ENCODE results near the gene MRPL19.
"Not testable (repeated sequence)": the region's sequence is repeated elsewhere in the genome, so short reads cannot be mapped to it uniquely, and the experiment has no call there.

The MRPL19 gene

DNA sequence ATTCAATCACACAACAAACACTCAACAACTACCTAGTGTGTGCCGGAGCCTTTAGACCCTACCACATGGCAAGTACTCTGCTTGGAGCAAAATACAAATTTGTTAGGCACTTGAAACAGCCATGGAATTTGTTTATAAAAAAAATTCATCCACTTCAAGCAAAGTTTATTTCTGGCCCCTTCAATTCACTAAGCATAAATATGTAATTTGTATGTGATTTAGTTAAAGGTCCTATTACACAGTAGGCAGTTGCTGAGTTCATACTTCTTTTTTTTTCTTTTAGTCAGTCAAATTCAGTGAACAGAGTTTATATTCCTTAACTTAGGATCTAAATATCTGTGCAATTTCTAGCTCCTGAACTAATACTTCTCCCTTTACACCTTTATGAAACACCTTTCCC is 41.6 kb downstream of the MRPL19 start:
- peaks cover 16% of the 10 kb centered on the region for H3K36me3 ChIP-seq (ENCODE audit: control insufficient read depth, insufficient read depth, low read length)
- DNase-seq: no peak

DNA sequence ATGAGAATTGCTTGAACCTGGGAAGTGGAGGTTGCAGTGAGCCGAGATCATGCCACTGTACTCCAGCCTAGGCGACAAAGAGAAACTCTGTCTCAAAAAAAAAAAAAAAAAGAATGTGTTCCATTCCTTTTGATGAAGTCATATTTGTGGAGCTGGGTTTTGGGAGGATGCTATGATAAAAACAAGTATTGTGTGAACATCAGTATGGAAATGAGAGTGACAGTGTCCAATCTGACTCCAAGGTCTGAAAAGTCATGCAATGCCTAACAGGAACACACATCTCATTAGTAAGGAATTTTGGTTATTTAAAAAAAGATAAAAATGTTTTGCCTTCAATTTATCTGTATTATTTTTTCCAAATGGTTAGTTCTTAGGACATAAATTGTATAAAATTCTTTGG is 52.3 kb downstream of the MRPL19 start:
- no peak overlapping the region for H3K4me3 ChIP-seq (ENCODE audit: insufficient read depth, low read depth, low read length, poor library complexity, severe bottlenecking)
- no peaks in the 10 kb centered on the region for H3K9me3 ChIP-seq (ENCODE audit: control insufficient read depth, low read length)
- peaks cover 39% of the 10 kb centered on the region for H3K36me3 ChIP-seq (ENCODE audit: control insufficient read depth, insufficient read depth, low read length)
- no peaks in the 10 kb centered on the region for H3K27me3 ChIP-seq (replicated peaks; ENCODE audit: control insufficient read depth, insufficient read depth, low read length, poor library complexity, severe bottlenecking)
- no peak overlapping the region for H3K27ac ChIP-seq (ENCODE audit: insufficient read depth, low read length, poor library complexity, severe bottlenecking)
- no peaks in the 10 kb centered on the region for H3K4me1 ChIP-seq (ENCODE audit: control insufficient read depth, insufficient read depth, low read length, poor library complexity, severe bottlenecking)
- no peak for DNase-seq

More for the DNA sequence above, 41.6 kb downstream of the MRPL19 start:
- no peaks in the 10 kb centered on the region for H3K27me3 ChIP-seq (replicated peaks; ENCODE audit: control insufficient read depth, insufficient read depth, low read length, poor library complexity, severe bottlenecking)
- H3K4me3 ChIP-seq (ENCODE audit: insufficient read depth, low read depth, low read length, poor library complexity, severe bottlenecking): no peak overlapping the region
- no peaks in the 10 kb centered on the region for H3K4me1 ChIP-seq (ENCODE audit: control insufficient read depth, insufficient read depth, low read length, poor library complexity, severe bottlenecking)
- H3K9me3 ChIP-seq (ENCODE audit: control insufficient read depth, low read length): no peaks in the 10 kb centered on the region
- H3K27ac ChIP-seq (ENCODE audit: insufficient read depth, low read length, poor library complexity, severe bottlenecking): no peak overlapping the region

DNA sequence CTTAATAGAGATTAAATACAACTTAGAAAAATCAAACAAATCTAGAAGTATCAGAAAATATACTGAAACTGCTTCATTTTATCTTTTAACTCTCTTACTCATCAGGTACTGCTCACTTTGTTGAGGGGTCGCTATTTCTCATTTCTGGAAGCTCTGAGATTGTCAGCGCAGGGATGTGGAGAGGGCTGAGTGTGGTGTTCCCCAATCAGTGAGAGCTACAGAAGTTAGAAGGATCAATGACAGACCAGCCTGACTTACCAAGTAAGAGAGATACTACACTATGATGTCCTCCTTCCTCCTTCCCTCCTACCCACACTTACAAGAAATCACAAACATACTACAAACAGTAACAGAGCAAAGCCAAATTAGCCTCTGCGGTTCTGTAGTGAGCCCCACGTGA is 56.0 kb downstream of the MRPL19 start:
- H3K4me1 ChIP-seq (ENCODE audit: control insufficient read depth, insufficient read depth, low read length, poor library complexity, severe bottlenecking): no peaks in the 10 kb centered on the region
- peaks cover 48% of the 10 kb centered on the region for H3K36me3 ChIP-seq (ENCODE audit: control insufficient read depth, insufficient read depth, low read length)
- H3K27ac ChIP-seq (ENCODE audit: insufficient read depth, low read length, poor library complexity, severe bottlenecking): no peak overlapping the region
- H3K27me3 ChIP-seq (replicated peaks; ENCODE audit: control insufficient read depth, insufficient read depth, low read length, poor library complexity, severe bottlenecking): no peaks in the 10 kb centered on the region
- DNase-seq: no peak
- no peaks in the 10 kb centered on the region for H3K9me3 ChIP-seq (ENCODE audit: control insufficient read depth, low read length)
- H3K4me3 ChIP-seq (ENCODE audit: insufficient read depth, low read depth, low read length, poor library complexity, severe bottlenecking): no peak overlapping the region

- no peaks in the 10 kb centered on the region for H3K4me1 ChIP-seq (ENCODE audit: control insufficient read depth, insufficient read depth, low read length, poor library complexity, severe bottlenecking)
- no peak overlapping the region for H3K4me3 ChIP-seq (ENCODE audit: insufficient read depth, low read depth, low read length, poor library complexity, severe bottlenecking)
- no peaks in the 10 kb centered on the region for H3K9me3 ChIP-seq (ENCODE audit: control insufficient read depth, low read length)
- no peaks in the 10 kb centered on the region for H3K27me3 ChIP-seq (replicated peaks; ENCODE audit: control insufficient read depth, insufficient read depth, low read length, poor library complexity, severe bottlenecking)
- H3K36me3 ChIP-seq (ENCODE audit: control insufficient read depth, insufficient read depth, low read length): peaks cover 44% of the 10 kb centered on the region
- DNase-seq: no peak
- no peak overlapping the region for H3K27ac ChIP-seq (ENCODE audit: insufficient read depth, low read length, poor library complexity, severe bottlenecking)
Observed at GRCh38 chr2:75703589-75704287, 57.2 kb downstream of the MRPL19 start.

DNA sequence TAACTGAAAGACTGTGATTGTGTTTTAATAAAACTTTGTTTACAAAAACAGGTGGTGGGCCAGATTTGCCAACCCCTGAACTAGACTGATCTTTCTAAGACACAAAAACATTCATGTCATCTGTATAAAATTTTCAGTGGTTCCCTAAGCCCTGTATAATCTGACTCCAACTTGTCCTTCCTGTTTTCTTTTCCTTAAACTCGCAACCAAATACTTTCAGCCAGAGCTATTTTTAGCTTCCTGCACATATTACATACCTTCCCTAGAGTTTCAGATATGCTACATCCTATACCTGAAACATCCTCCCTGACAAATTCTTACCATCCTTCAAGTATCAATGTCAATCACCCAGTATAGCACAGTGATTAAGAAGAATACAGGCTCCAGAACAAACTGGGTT is 59.3 kb downstream of the MRPL19 start:
- peaks cover 36% of the 10 kb centered on the region for H3K36me3 ChIP-seq (ENCODE audit: control insufficient read depth, insufficient read depth, low read length)
- no peak overlapping the region for H3K27ac ChIP-seq (ENCODE audit: insufficient read depth, low read length, poor library complexity, severe bottlenecking)
- no peak overlapping the region for H3K4me3 ChIP-seq (ENCODE audit: insufficient read depth, low read depth, low read length, poor library complexity, severe bottlenecking)
- no peaks in the 10 kb centered on the region for H3K27me3 ChIP-seq (replicated peaks; ENCODE audit: control insufficient read depth, insufficient read depth, low read length, poor library complexity, severe bottlenecking)
- H3K9me3 ChIP-seq (ENCODE audit: control insufficient read depth, low read length): no peaks in the 10 kb centered on the region
- H3K4me1 ChIP-seq (ENCODE audit: control insufficient read depth, insufficient read depth, low read length, poor library complexity, severe bottlenecking): peaks cover 8% of the 10 kb centered on the region
- no peak for DNase-seq

DNA sequence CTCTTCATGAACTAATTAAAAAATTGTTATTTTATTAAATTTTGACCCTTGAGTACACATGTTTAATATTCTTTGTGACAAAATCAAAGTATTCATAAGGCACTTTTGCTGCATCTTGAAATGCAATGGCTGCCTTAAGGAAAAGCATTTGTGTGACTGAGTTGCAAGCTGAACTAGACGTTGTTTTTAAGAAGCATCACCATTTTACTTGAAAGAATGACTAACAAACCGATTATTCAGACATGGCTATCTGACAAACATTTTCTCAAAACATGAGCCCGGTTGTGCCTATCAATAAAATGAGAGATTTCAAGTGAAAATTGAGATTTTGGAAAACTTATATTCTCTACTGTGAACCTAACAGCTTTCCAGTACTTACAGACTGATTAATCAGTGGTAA is 61.3 kb downstream of the MRPL19 start:
- Histone ChIP-seq H3K9me3 (ENCODE audit: control insufficient read depth, low read length) (no peaks in the 10 kb centered on the region), H3K27ac (ENCODE audit: insufficient read depth, low read length, poor library complexity, severe bottlenecking) (no peak overlapping the region), H3K27me3 (replicated peaks; ENCODE audit: control insufficient read depth, insufficient read depth, low read length, poor library complexity, severe bottlenecking) (no peaks in the 10 kb centered on the region), H3K4me3 (ENCODE audit: insufficient read depth, low read depth, low read length, poor library complexity, severe bottlenecking) (no peak overlapping the region), H3K4me1 (ENCODE audit: control insufficient read depth, insufficient read depth, low read length, poor library complexity, severe bottlenecking) (peaks cover 8% of the 10 kb centered on the region), H3K36me3 (ENCODE audit: control insufficient read depth, insufficient read depth, low read length) (peaks cover 18% of the 10 kb centered on the region)
- DNase-seq: no peak

- Histone ChIP-seq H3K9me3 (ENCODE audit: control insufficient read depth, low read length) (no peaks in the 10 kb centered on the region), H3K36me3 (ENCODE audit: control insufficient read depth, insufficient read depth, low read length) (peaks cover 9% of the 10 kb centered on the region), H3K4me1 (ENCODE audit: control insufficient read depth, insufficient read depth, low read length, poor library complexity, severe bottlenecking) (peaks cover 8% of the 10 kb centered on the region), H3K27me3 (replicated peaks; ENCODE audit: control insufficient read depth, insufficient read depth, low read length, poor library complexity, severe bottlenecking) (no peaks in the 10 kb centered on the region), H3K27ac (ENCODE audit: insufficient read depth, low read length, poor library complexity, severe bottlenecking) (no peak overlapping the region), H3K4me3 (ENCODE audit: insufficient read depth, low read depth, low read length, poor library complexity, severe bottlenecking) (no peak overlapping the region)
- DNase-seq: no peak
Observed at GRCh38 chr2:75709297-75709696, 62.7 kb downstream of the MRPL19 start.

GRCh38 chr2:75710220-75710576 is 63.6 kb downstream of the MRPL19 start:
- no peak for DNase-seq
- Histone ChIP-seq H3K4me1 (ENCODE audit: control insufficient read depth, insufficient read depth, low read length, poor library complexity, severe bottlenecking) (peaks cover 8% of the 10 kb centered on the region), H3K27ac (ENCODE audit: insufficient read depth, low read length, poor library complexity, severe bottlenecking) (peak overlapping the region; percentile 72), H3K36me3 (ENCODE audit: control insufficient read depth, insufficient read depth, low read length) (peaks cover under 1% of the 10 kb centered on the region), H3K9me3 (ENCODE audit: control insufficient read depth, low read length) (no peaks in the 10 kb centered on the region), H3K27me3 (replicated peaks; ENCODE audit: control insufficient read depth, insufficient read depth, low read length, poor library complexity, severe bottlenecking) (no peaks in the 10 kb centered on the region), H3K4me3 (ENCODE audit: insufficient read depth, low read depth, low read length, poor library complexity, severe bottlenecking) (peak overlapping the region; percentile 64)

GRCh38 chr2:75710577-75711253 is 64.1 kb downstream of the MRPL19 start, which contains the start of gene GCFC2:
GCFC2 (minus strand) TSS chr2:75710915; CDS start chr2:75710855, 60 bp downstream.
- H3K9me3 ChIP-seq (ENCODE audit: control insufficient read depth, low read length): no peaks in the 10 kb centered on the region
- peak within 1 kb of the TSS; percentile 72 for H3K27ac ChIP-seq (ENCODE audit: insufficient read depth, low read length, poor library complexity, severe bottlenecking)

DNA sequence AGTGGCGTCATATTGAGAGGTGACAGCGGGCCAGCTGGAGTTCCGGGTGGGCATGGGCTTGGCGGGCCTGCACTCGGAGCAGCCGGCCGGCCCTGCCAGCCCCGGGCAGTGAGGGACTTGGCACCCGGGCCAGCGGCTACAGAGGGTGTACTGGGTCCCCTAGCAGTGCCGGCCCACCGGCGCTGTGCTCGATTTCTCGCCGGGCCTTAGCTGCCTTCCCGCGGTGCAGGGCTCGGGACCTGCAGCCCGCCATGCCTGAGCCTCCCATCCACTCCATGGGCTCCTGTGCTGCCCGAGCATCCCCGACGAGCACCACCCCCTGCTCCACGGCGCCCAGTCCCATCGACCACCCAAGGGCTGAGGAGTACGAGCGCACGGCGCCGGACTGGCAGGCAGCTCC is 65.0 kb downstream of the MRPL19 start:
- H3K27ac ChIP-seq (ENCODE audit: insufficient read depth, low read length, poor library complexity, severe bottlenecking): peak overlapping the region; percentile 72
- not testable (repeated sequence) for H3K4me1 ChIP-seq (ENCODE audit: control insufficient read depth, insufficient read depth, low read length, poor library complexity, severe bottlenecking); H3K27me3 ChIP-seq (replicated peaks; ENCODE audit: control insufficient read depth, insufficient read depth, low read length, poor library complexity, severe bottlenecking); H3K9me3 ChIP-seq (ENCODE audit: control insufficient read depth, low read length); DNase-seq; H3K4me3 ChIP-seq (ENCODE audit: insufficient read depth, low read depth, low read length, poor library complexity, severe bottlenecking); H3K36me3 ChIP-seq (ENCODE audit: control insufficient read depth, insufficient read depth, low read length)

More at GRCh38 chr2:75710577-75711253, 64.1 kb downstream of the MRPL19 start, which contains the start of gene GCFC2:
- H3K36me3 ChIP-seq (ENCODE audit: control insufficient read depth, insufficient read depth, low read length): no peaks in the 10 kb centered on the region
- peak within 1 kb of the TSS; percentile 64 for H3K4me3 ChIP-seq (ENCODE audit: insufficient read depth, low read depth, low read length, poor library complexity, severe bottlenecking)
- DNase-seq: peak; percentile 66 to 74 (median 67)
- peaks cover 8% of the 10 kb centered on the region for H3K4me1 ChIP-seq (ENCODE audit: control insufficient read depth, insufficient read depth, low read length, poor library complexity, severe bottlenecking)
- no peaks in the 10 kb centered on the region for H3K27me3 ChIP-seq (replicated peaks; ENCODE audit: control insufficient read depth, insufficient read depth, low read length, poor library complexity, severe bottlenecking)
